Heart left ventricle (tissue), 13 donors: ENCODE results near the gene TCIRG1.

Experiments
- POLR2A ChIP-seq, 2 donors: fragments of 450-650 bp; IDR thresholded peaks; one replicate each; pipeline ENCODE4 v1.6.1; 2017; ENCODE audit warnings: antibody characterized with exemption in 2 of 2, mild to moderate bottlenecking in 2 of 2, moderate library complexity in 2 of 2
- TF ChIP-seq, protein P1 (sequence below), 12 donors: fragments of 200-600 bp; sonication (generic) in 4 of 12; IDR thresholded peaks; one replicate each; pipeline versions ENCODE4 v1.5.0 to v1.8.0; 2018 to 2022; ENCODE audit warnings: antibody characterized with exemption in 12 of 12, mild to moderate bottlenecking in 5 of 12
- donor health status: ischemic (EF 13 %, LVEDD 7.1; RV severe dilation, severe dysfunction).
- donor health status: DM: no; HTN: yes; CAD: no.
- donor health status: DM: no; HTN: no; CAD: no.
- donor health status: ischemic (EF 25% LVEDD 6.9; RV normal size, moderate dysfunction).
- donor health status: ischemic (EF 25% LVEDD 5.7; RV mildly dilated, moderate dysfunction).
- donor health status: ischemic (EF 35%, LVEDD 5.7; RV mildly dilated, moderate dysfunction).
- donor health status: nonischemic (EF 11% LVEDD 7.7; RV severe dilation, severe dysfunction).
- donor health status: DM: yes; HTN: yes; CAD: no.
- donor health status: PGD.
- donor health status: ischemic (EF 29% LVEDD 5.4; RV normal size, mild dysfunction).
- donor health status: nonischemic (EF 23%, LVEDD 6.1; RV moderate dilation, normal function).

DNA sequence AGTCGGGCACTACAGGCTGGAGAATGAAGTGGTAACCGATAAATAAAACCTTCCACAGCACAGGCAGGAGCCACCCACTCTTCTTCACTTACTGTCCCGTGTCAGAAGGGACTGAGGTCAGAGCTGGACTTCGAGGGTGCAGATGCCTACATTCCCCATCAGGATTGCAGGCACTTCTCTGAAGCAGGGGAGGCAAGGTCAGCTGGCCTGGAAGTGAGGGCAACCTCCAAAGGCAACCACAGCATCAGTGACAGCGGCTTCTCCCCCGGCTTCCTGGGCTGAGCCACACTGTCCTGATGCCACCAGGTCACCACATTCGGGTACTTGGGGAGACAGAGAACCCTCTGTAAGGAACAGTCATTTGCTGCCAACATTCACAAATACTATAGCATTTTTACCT lies 22.7 kb downstream of the TCIRG1 start:
- no peak for TF ChIP-seq POLR2A (IDR thresholded peaks at IDR 0.05)
- TF ChIP-seq, protein P1, sequence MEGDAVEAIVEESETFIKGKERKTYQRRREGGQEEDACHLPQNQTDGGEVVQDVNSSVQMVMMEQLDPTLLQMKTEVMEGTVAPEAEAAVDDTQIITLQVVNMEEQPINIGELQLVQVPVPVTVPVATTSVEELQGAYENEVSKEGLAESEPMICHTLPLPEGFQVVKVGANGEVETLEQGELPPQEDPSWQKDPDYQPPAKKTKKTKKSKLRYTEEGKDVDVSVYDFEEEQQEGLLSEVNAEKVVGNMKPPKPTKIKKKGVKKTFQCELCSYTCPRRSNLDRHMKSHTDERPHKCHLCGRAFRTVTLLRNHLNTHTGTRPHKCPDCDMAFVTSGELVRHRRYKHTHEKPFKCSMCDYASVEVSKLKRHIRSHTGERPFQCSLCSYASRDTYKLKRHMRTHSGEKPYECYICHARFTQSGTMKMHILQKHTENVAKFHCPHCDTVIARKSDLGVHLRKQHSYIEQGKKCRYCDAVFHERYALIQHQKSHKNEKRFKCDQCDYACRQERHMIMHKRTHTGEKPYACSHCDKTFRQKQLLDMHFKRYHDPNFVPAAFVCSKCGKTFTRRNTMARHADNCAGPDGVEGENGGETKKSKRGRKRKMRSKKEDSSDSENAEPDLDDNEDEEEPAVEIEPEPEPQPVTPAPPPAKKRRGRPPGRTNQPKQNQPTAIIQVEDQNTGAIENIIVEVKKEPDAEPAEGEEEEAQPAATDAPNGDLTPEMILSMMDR (IDR thresholded peaks at IDR 0.05): no peak
